Spleen (tissue), 11 donors: ENCODE measurements around the gene KIF1A. TPM values are rescaled to one million over a fixed set of nuclear protein-coding genes. Genes with fewer than 3 reads are reported as not detected.

Experiments
- DNase-seq: peaks from one replicate; pipeline ENCODE4 v3.0.0-alpha.2; 2020
- H3K27ac ChIP-seq, 8 donors: fragments of 200-600 bp; sonication (generic) in 7 of 8; 1 replicate in 4 of 8; 2 replicates in 4 of 8; pipeline versions ENCODE4 v1.5.0 to v1.8.0; 2016 to 2021; ENCODE audit warnings: inconsistent platforms in 4 of 8, mild to moderate bottlenecking in 4 of 8, moderate library complexity in 1 of 8
- H3K27me3 ChIP-seq, 7 donors: fragments of 200-600 bp; sonication (generic) in 6 of 7; replicated peaks in 1 of 7; 1 replicate in 4 of 7; 2 replicates in 3 of 7; pipeline versions ENCODE4 v1.5.0 to v1.8.0; 2016 to 2021; ENCODE audit warnings: inconsistent platforms in 3 of 7, mild to moderate bottlenecking in 1 of 7
- H3K36me3 ChIP-seq, 6 donors: fragments of 200-600 bp; sonication (generic) in 5 of 6; 1 replicate in 4 of 6; 2 replicates in 2 of 6; pipeline versions ENCODE4 v1.5.0 to v1.8.0; 2016 to 2021; ENCODE audit warnings: inconsistent platforms in 2 of 6
- H3K4me1 ChIP-seq, 6 donors: fragments of 200-600 bp; sonication (generic) in 5 of 6; 1 replicate in 3 of 6; 2 replicates in 3 of 6; pipeline versions ENCODE4 v1.5.0 to v1.8.0; 2016 to 2021; ENCODE audit warnings: inconsistent platforms in 3 of 6
- H3K4me3 ChIP-seq, 8 donors: fragments of 200-600 bp; sonication (generic) in 7 of 8; 1 replicate in 4 of 8; 2 replicates in 4 of 8; pipeline versions ENCODE4 v1.5.0 to v1.8.0; 2016 to 2021; ENCODE audit warnings: inconsistent platforms in 4 of 8, mild to moderate bottlenecking in 4 of 8, moderate library complexity in 2 of 8
- H3K9me3 ChIP-seq, 8 donors: fragments of 200-600 bp; sonication (generic) in 7 of 8; 1 replicate in 4 of 8; 2 replicates in 4 of 8; pipeline versions ENCODE4 v1.5.0 to v1.8.0; 2016 to 2021; ENCODE audit warnings: inconsistent platforms in 4 of 8
- CTCF ChIP-seq, 11 experiments: fragments of 200-600 bp in 7 of 11; fragments of 450-650 bp in 4 of 11; sonication (generic) in 4 of 11; IDR thresholded peaks in 8 of 11; conservative IDR thresholded peaks in 3 of 11; 1 replicate in 7 of 11; 2 replicates in 4 of 11; pipeline versions ENCODE4 v1.4.0 to v1.8.0; 2016 to 2021; ENCODE audit warnings: antibody characterized with exemption in 11 of 11, inconsistent platforms in 4 of 11, mild to moderate bottlenecking in 1 of 11
- POLR2A ChIP-seq, 3 donors: fragments of 450-650 bp; IDR thresholded peaks; one replicate each; pipeline ENCODE4 v1.5.1; 2017; ENCODE audit warnings: antibody characterized with exemption in 3 of 3, mild to moderate bottlenecking in 1 of 3
- POLR2AphosphoS5 ChIP-seq, 3 donors: sonication (generic); formaldehyde crosslinking; IDR thresholded peaks; one replicate each; pipeline ENCODE4 v1.5.1; 2017; ENCODE audit warnings: antibody characterized with exemption in 3 of 3
- WGBS, 5 donors: extraction: QIAGEN DNeasy Blood & Tissue Kit in 3 of 5; methylation state at CpG; one replicate each; pipeline versions ENCODE4 v1.1.5 to v1.1.7; 2013 to 2018; 5-methylcytosine and 5-hydroxymethylcytosine counted together
- intact Hi-C: fragments of 100-400 bp; cut with DNase I; formaldehyde crosslinking; loops from one replicate; pipeline ENCODE4 v1.15.0; 2023; ENCODE audit warnings: low total_unique reads
- polyA plus RNA-seq, 3 donors: library from polyadenylated mRNA; stranded (reverse); fragments of 200-250 nt; gene quantifications; one replicate each; pipeline ENCODE4 v1.2.1, GENCODE V29; 2013
- total RNA-seq, 7 donors: library from RNA; depleted of rRNA in 3 of 7; stranded (reverse); fragments of >200 nt in 3 of 7; fragmentation: NEBNext Ultra II Directional in 4 of 7; extraction: Animal tissue kit (Norgen Biotek cat#: 25700) in 4 of 7; gene quantifications; one replicate each; pipeline versions ENCODE4 v1.1.0 to v1.2.1, GENCODE V29; 2016 to 2021
- donor health status: healthy with polysubstance abuse.
- donor health status: DM: no; HTN: no; CAD: no; lungs with moderate emphysema.
- donor health status: DM: no; HTN: no; CAD: no.
- donor health status: Bipolar disorder and iron deficiency.
- donor health status: healthy.
- donor health status: DM: no; HTN: no; CAD: no.
- donor health status: DM: yes; HTN: yes; CAD: no.

KIF1A gene
- total and polyA plus RNA-seq, 10 donors = 0.02 to 2.0 (median 0.55) TPM; not detected in 1

GRCh38 chr2:240760576-240761246, 59.3 kb downstream of the KIF1A start:
- no peak overlapping the region for H3K4me3 ChIP-seq
- H3K27me3 ChIP-seq = peaks cover 0 to 4% (median 0%) of the 10 kb centered on the region in 7 donors
- H3K4me1 ChIP-seq = no peaks in the 10 kb centered on the region
- no peaks in the 10 kb centered on the region for H3K9me3 ChIP-seq
- no peaks in the 10 kb centered on the region for H3K36me3 ChIP-seq
- intact Hi-C loops = no loop called here
- TF ChIP-seq CTCF (IDR thresholded peaks at IDR 0.05 in 8 of 11, conservative IDR thresholded peaks at IDR 0.05 in 3 of 11) (no peak), POLR2AphosphoS5 (IDR thresholded peaks at IDR 0.05) (no peak), POLR2A (IDR thresholded peaks at IDR 0.05) (no peak)
- WGBS, 5 donors = 60 to 75% (median 72%) methylated on average over 14 to 22 of the region's 22 CpGs
- no peak overlapping the region for H3K27ac ChIP-seq
- DNase-seq = no peak

GRCh38 chr2:240760121-240760520, 59.9 kb downstream of the KIF1A start:
- Histone ChIP-seq H3K4me3 (no peak overlapping the region), H3K27me3 (no peaks in the 10 kb centered on the region), H3K4me1 (no peaks in the 10 kb centered on the region), H3K27ac (no peak overlapping the region), H3K9me3 (no peaks in the 10 kb centered on the region), H3K36me3 (no peaks in the 10 kb centered on the region)
- TF ChIP-seq POLR2A (IDR thresholded peaks at IDR 0.05) (no peak), CTCF (IDR thresholded peaks at IDR 0.05 in 8 of 11, conservative IDR thresholded peaks at IDR 0.05 in 3 of 11) (no peak), POLR2AphosphoS5 (IDR thresholded peaks at IDR 0.05) (no peak)
- DNase-seq = no peak
- WGBS, 5 donors = 63 to 79% (median 78%) methylated on average over 7 of the region's 7 CpGs
- intact Hi-C loops = no loop called here

- Histone ChIP-seq H3K4me1 (no peaks in the 10 kb centered on the region), H3K36me3 (no peaks in the 10 kb centered on the region), H3K4me3 (no peak overlapping the region), H3K9me3 (no peaks in the 10 kb centered on the region), H3K27me3 (no peaks in the 10 kb centered on the region), H3K27ac (no peak overlapping the region)
- TF ChIP-seq CTCF (IDR thresholded peaks at IDR 0.05 in 8 of 11, conservative IDR thresholded peaks at IDR 0.05 in 3 of 11) (no peak), POLR2AphosphoS5 (IDR thresholded peaks at IDR 0.05) (peak in 1 of 3 donors; percentile 23), POLR2A (IDR thresholded peaks at IDR 0.05) (no peak)
- WGBS, 5 donors = 71 to 88% (median 75%) methylated on average over 5 of the region's 5 CpGs
- DNase-seq = no peak
- intact Hi-C loops = no loop called here
Measured at GRCh38 chr2:240759459-240759858, 60.6 kb downstream of the KIF1A start.

- DNase-seq = no peak
Measured at GRCh38 chr2:240757086-240757614, 62.9 kb downstream of the KIF1A start.

More at GRCh38 chr2:240757086-240757614, 62.9 kb downstream of the KIF1A start:
- Histone ChIP-seq H3K36me3 (no peaks in the 10 kb centered on the region), H3K4me3 (no peak overlapping the region), H3K4me1 (no peaks in the 10 kb centered on the region), H3K27me3 (no peaks in the 10 kb centered on the region), H3K9me3 (no peaks in the 10 kb centered on the region), H3K27ac (no peak overlapping the region)
- intact Hi-C loops = no loop called here
- TF ChIP-seq CTCF (IDR thresholded peaks at IDR 0.05 in 8 of 11, conservative IDR thresholded peaks at IDR 0.05 in 3 of 11) (no peak), POLR2A (IDR thresholded peaks at IDR 0.05) (no peak), POLR2AphosphoS5 (IDR thresholded peaks at IDR 0.05) (no peak)
- WGBS, 5 donors = 72 to 84% (median 80%) methylated on average over 18 to 31 of the region's 31 CpGs
